HG03354 (cell line): Measurements from ENCODE around the gene ESPNL.

ENCODE experiments used
- ATAC-seq: cut with Tn5 transposase; IDR thresholded peaks from one replicate; pipeline ENCODE4 v1.9.1; 2021; ENCODE audit warnings: mild to moderate bottlenecking; ENCODE audit not compliant: unreplicated experiment, poor library complexity, severe bottlenecking

The ESPNL gene

GRCh38 chr2:238126338-238126737, 26.2 kb downstream of the ESPNL start:
- no peak for ATAC-seq

GRCh38 chr2:238126775-238127164, 26.6 kb downstream of the ESPNL start:
- ATAC-seq: no peak

- no peak for ATAC-seq
Observed at GRCh38 chr2:238127165-238128060, 27.3 kb downstream of the ESPNL start.

GRCh38 chr2:238128061-238128440, 27.9 kb downstream of the ESPNL start:
- ATAC-seq: no peak

GRCh38 chr2:238128534-238129001, 28.4 kb downstream of the ESPNL start:
- no peak for ATAC-seq

- ATAC-seq: no peak
Observed at GRCh38 chr2:238129166-238130010, 29.2 kb downstream of the ESPNL start.

GRCh38 chr2:238130111-238130695, 30.1 kb downstream of the ESPNL start:
- no peak for ATAC-seq

GRCh38 chr2:238130696-238131628, 30.8 kb downstream of the ESPNL start:
- ATAC-seq: no peak

GRCh38 chr2:238131761-238132462, 31.8 kb downstream of the ESPNL start:
- no peak for ATAC-seq

GRCh38 chr2:238132463-238133450, 32.6 kb downstream of the ESPNL start:
- no peak for ATAC-seq

GRCh38 chr2:238133499-238134392, 33.6 kb downstream of the ESPNL start:
- ATAC-seq: no peak

GRCh38 chr2:238134393-238134785, 34.2 kb downstream of the ESPNL start:
- ATAC-seq: no peak

GRCh38 chr2:238135601-238136150, 35.5 kb downstream of the ESPNL start:
- ATAC-seq: no peak

GRCh38 chr2:238136820-238137537, 36.8 kb downstream of the ESPNL start:
- no peak for ATAC-seq

- no peak for ATAC-seq
Observed at GRCh38 chr2:238137885-238138284, 37.7 kb downstream of the ESPNL start.
